ENCODE measurements around the gene PTCD1. TPM values are rescaled to one million over a fixed set of nuclear protein-coding genes. Genes with fewer than 3 reads are reported as not detected.

Gene PTCD1
- total and polyA plus RNA-seq, 5 donors from 2014 or later = 0.91 to 3.8 (median 3.2) TPM

- ATAC-seq (ENCODE audit: low read depth in 2 of 2) (peak in 1 of 2 donors; percentile 63), DNase-seq (peak in 1 of 3 donors; percentile 53)
- Mint-ChIP-seq H3K4me3 (no peak overlapping the region), H3K4me1 (peaks cover 0 to 6% (median 0%) of the 10 kb centered on the region in 4 donors), H3K27ac (no peak overlapping the region), H3K9me3 (no peaks in the 10 kb centered on the region), H3K27me3 (no peaks in the 10 kb centered on the region), H3K36me3 (peaks cover 6% of the 10 kb centered on the region)
- no peak overlapping the region for H3K4me3 ChIP-seq (ENCODE audit: low read depth, low read length)
- H3K27ac ChIP-seq (ENCODE audit: insufficient read depth, low read length, poor library complexity, severe bottlenecking) = no peak overlapping the region
- peaks cover 19% of the 10 kb centered on the region for H3K36me3 ChIP-seq (ENCODE audit: control insufficient read depth, insufficient read depth, low read length)
- H3K9me3 ChIP-seq (ENCODE audit: control insufficient read depth in 2 of 2, low read length in 2 of 2) = no peaks in the 10 kb centered on the region
- no peaks in the 10 kb centered on the region for H3K4me1 ChIP-seq (ENCODE audit: control insufficient read depth, insufficient read depth, low read length, poor library complexity, severe bottlenecking)
- H3K27me3 ChIP-seq (ENCODE audit: control insufficient read depth, insufficient read depth, low read length) = no peaks in the 10 kb centered on the region
Observed at GRCh38 chr7:99428972-99429566, 9.5 kb downstream of the PTCD1 start.

GRCh38 chr7:99424932-99425730, 13.5 kb downstream of the PTCD1 start:
- DNase-seq (no peak), ATAC-seq (ENCODE audit: low read depth in 2 of 2) (no peak)
- Mint-ChIP-seq H3K36me3 (peaks cover 5% of the 10 kb centered on the region), H3K27me3 (no peaks in the 10 kb centered on the region), H3K9me3 (no peaks in the 10 kb centered on the region), H3K4me1 (peaks cover 0 to 6% (median under 1%) of the 10 kb centered on the region in 4 donors), H3K27ac (no peak overlapping the region), H3K4me3 (no peak overlapping the region)
- Histone ChIP-seq H3K4me3 (ENCODE audit: low read depth, low read length) (no peak overlapping the region), H3K27me3 (ENCODE audit: control insufficient read depth, insufficient read depth, low read length) (no peaks in the 10 kb centered on the region), H3K36me3 (ENCODE audit: control insufficient read depth, insufficient read depth, low read length) (peaks cover 28% of the 10 kb centered on the region), H3K4me1 (ENCODE audit: control insufficient read depth, insufficient read depth, low read length, poor library complexity, severe bottlenecking) (no peaks in the 10 kb centered on the region), H3K9me3 (ENCODE audit: control insufficient read depth in 2 of 2, low read length in 2 of 2) (no peaks in the 10 kb centered on the region), H3K27ac (ENCODE audit: insufficient read depth, low read length, poor library complexity, severe bottlenecking) (no peak overlapping the region)

- DNase-seq (no peak), ATAC-seq (ENCODE audit: low read depth in 2 of 2) (no peak)
- H3K4me1 Mint-ChIP-seq = peaks cover 0 to 2% (median 0%) of the 10 kb centered on the region in 4 donors
- no peaks in the 10 kb centered on the region for H3K4me1 ChIP-seq (ENCODE audit: control insufficient read depth, insufficient read depth, low read length, poor library complexity, severe bottlenecking)
- no peaks in the 10 kb centered on the region for H3K27me3 ChIP-seq (ENCODE audit: control insufficient read depth, insufficient read depth, low read length)
- no peak overlapping the region for H3K4me3 Mint-ChIP-seq
- no peak overlapping the region for H3K27ac ChIP-seq (ENCODE audit: insufficient read depth, low read length, poor library complexity, severe bottlenecking)
- H3K36me3 ChIP-seq (ENCODE audit: control insufficient read depth, insufficient read depth, low read length) = peaks cover 52% of the 10 kb centered on the region
- H3K27me3 Mint-ChIP-seq = no peaks in the 10 kb centered on the region
- no peaks in the 10 kb centered on the region for H3K9me3 Mint-ChIP-seq
- H3K27ac Mint-ChIP-seq = no peak overlapping the region
- H3K9me3 ChIP-seq (ENCODE audit: control insufficient read depth in 2 of 2, low read length in 2 of 2) = no peaks in the 10 kb centered on the region
- H3K36me3 Mint-ChIP-seq = peaks cover 11% of the 10 kb centered on the region
- H3K4me3 ChIP-seq (ENCODE audit: low read depth, low read length) = no peak overlapping the region
Observed at GRCh38 chr7:99422625-99423024, 16.0 kb downstream of the PTCD1 start.

GRCh38 chr7:99422186-99422585, 16.4 kb downstream of the PTCD1 start:
- ATAC-seq (ENCODE audit: low read depth in 2 of 2) = no peak

DNA sequence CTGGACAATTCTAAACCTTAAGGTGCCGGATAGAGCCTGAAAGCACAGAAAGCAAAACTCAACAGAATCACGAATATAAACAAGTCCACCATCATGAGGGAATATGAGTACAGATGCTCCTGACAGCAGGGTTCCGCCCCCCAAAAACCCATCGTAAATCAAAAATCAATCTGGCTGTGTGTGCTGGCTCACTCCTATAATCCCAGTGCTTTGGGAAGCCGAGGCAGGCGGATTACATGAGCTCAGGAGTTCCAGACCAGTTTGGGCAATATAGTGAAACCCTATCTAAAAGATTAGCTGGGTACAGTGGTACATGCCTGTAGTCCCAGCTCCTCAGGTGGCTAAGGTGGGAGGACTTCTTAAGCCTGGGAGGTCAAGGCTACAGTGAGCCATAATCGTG, 17.6 kb downstream of the PTCD1 start:
- no peak for ATAC-seq (ENCODE audit: low read depth in 2 of 2)
- no peak overlapping the region for H3K27ac Mint-ChIP-seq
- peaks cover 22% of the 10 kb centered on the region for H3K36me3 Mint-ChIP-seq

More at GRCh38 chr7:99422186-99422585, 16.4 kb downstream of the PTCD1 start:
- no peak overlapping the region for H3K4me3 Mint-ChIP-seq
- no peaks in the 10 kb centered on the region for H3K27me3 Mint-ChIP-seq
- H3K4me1 ChIP-seq (ENCODE audit: control insufficient read depth, insufficient read depth, low read length, poor library complexity, severe bottlenecking) = no peaks in the 10 kb centered on the region
- no peaks in the 10 kb centered on the region for H3K27me3 ChIP-seq (ENCODE audit: control insufficient read depth, insufficient read depth, low read length)
- no peaks in the 10 kb centered on the region for H3K9me3 ChIP-seq (ENCODE audit: control insufficient read depth in 2 of 2, low read length in 2 of 2)
- H3K9me3 Mint-ChIP-seq = no peaks in the 10 kb centered on the region
- H3K36me3 ChIP-seq (ENCODE audit: control insufficient read depth, insufficient read depth, low read length) = peaks cover 57% of the 10 kb centered on the region
- no peak for DNase-seq
- peaks cover 16% of the 10 kb centered on the region for H3K36me3 Mint-ChIP-seq
- H3K4me3 ChIP-seq (ENCODE audit: low read depth, low read length) = no peak overlapping the region
- peak overlapping the region in 1 of 3 donors; percentile 79 for H3K27ac Mint-ChIP-seq
- peaks cover 0 to 2% (median 0%) of the 10 kb centered on the region in 4 donors for H3K4me1 Mint-ChIP-seq
- no peak overlapping the region for H3K27ac ChIP-seq (ENCODE audit: insufficient read depth, low read length, poor library complexity, severe bottlenecking)

GRCh38 chr7:99420213-99420612, 18.4 kb downstream of the PTCD1 start:
- DNase-seq (no peak), ATAC-seq (ENCODE audit: low read depth in 2 of 2) (no peak)
- no peak overlapping the region for H3K27ac Mint-ChIP-seq
- no peaks in the 10 kb centered on the region for H3K27me3 ChIP-seq (ENCODE audit: control insufficient read depth, insufficient read depth, low read length)
- H3K36me3 Mint-ChIP-seq = peaks cover 26% of the 10 kb centered on the region
- H3K27ac ChIP-seq (ENCODE audit: insufficient read depth, low read length, poor library complexity, severe bottlenecking) = no peak overlapping the region
- peaks cover 68% of the 10 kb centered on the region for H3K36me3 ChIP-seq (ENCODE audit: control insufficient read depth, insufficient read depth, low read length)
- H3K4me1 Mint-ChIP-seq = peaks cover 0 to 6% (median 0%) of the 10 kb centered on the region in 4 donors
- no peaks in the 10 kb centered on the region for H3K27me3 Mint-ChIP-seq
- H3K4me1 ChIP-seq (ENCODE audit: control insufficient read depth, insufficient read depth, low read length, poor library complexity, severe bottlenecking) = no peaks in the 10 kb centered on the region
- no peaks in the 10 kb centered on the region for H3K9me3 Mint-ChIP-seq
- no peak overlapping the region for H3K4me3 Mint-ChIP-seq
- no peak overlapping the region for H3K4me3 ChIP-seq (ENCODE audit: low read depth, low read length)
- no peaks in the 10 kb centered on the region for H3K9me3 ChIP-seq (ENCODE audit: control insufficient read depth in 2 of 2, low read length in 2 of 2)

More for the DNA sequence above, 17.6 kb downstream of the PTCD1 start:
- Histone ChIP-seq H3K4me1 (ENCODE audit: control insufficient read depth, insufficient read depth, low read length, poor library complexity, severe bottlenecking) (no peaks in the 10 kb centered on the region), H3K9me3 (ENCODE audit: control insufficient read depth in 2 of 2, low read length in 2 of 2) (no peaks in the 10 kb centered on the region), H3K4me3 (ENCODE audit: low read depth, low read length) (no peak overlapping the region), H3K36me3 (ENCODE audit: control insufficient read depth, insufficient read depth, low read length) (peaks cover 68% of the 10 kb centered on the region), H3K27me3 (ENCODE audit: control insufficient read depth, insufficient read depth, low read length) (no peaks in the 10 kb centered on the region), H3K27ac (ENCODE audit: insufficient read depth, low read length, poor library complexity, severe bottlenecking) (no peak overlapping the region)
- H3K4me3 Mint-ChIP-seq = no peak overlapping the region
- no peak for DNase-seq
- H3K27me3 Mint-ChIP-seq = no peaks in the 10 kb centered on the region
- peaks cover 0 to 4% (median 0%) of the 10 kb centered on the region in 4 donors for H3K4me1 Mint-ChIP-seq
- H3K9me3 Mint-ChIP-seq = no peaks in the 10 kb centered on the region

DNA sequence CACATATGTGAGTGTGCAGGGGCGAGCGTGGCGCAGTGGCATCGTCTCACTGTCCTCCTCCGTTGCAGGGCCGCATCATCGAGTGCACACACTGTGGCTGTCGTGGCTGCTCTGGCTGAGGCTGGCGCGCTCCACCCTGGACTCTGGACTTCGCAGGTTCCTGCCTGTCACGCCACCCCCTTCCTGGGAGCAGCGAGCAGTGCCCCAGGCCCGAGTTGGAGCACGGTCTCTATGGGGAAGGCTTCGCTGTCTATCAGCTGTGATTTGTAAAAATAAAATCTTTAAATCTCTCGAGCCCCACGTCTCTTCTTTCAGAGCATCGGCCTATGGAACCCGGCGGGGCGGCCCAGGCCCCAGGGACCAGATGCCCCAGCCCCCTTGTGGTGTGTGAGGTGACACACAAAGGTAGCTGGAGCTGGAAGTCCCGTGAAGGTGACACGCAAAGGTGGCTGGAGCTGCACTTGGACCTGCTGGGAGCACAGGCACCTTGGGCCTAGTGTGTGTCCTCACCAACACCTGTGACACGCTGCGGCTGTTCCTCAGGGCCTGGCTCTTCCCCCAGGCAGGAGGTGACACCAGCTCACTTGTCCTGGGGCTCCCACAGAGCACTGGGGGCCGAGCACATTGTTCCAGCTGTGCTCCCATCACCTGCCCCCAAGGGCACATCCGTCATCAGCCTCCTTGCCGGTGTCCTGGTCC, 19.1 kb downstream of the PTCD1 start:
- Histone ChIP-seq H3K27ac (ENCODE audit: insufficient read depth, low read length, poor library complexity, severe bottlenecking) (no peak overlapping the region), H3K4me1 (ENCODE audit: control insufficient read depth, insufficient read depth, low read length, poor library complexity, severe bottlenecking) (no peaks in the 10 kb centered on the region), H3K36me3 (ENCODE audit: control insufficient read depth, insufficient read depth, low read length) (peaks cover 70% of the 10 kb centered on the region), H3K9me3 (ENCODE audit: control insufficient read depth in 2 of 2, low read length in 2 of 2) (no peaks in the 10 kb centered on the region), H3K4me3 (ENCODE audit: low read depth, low read length) (no peak overlapping the region), H3K27me3 (ENCODE audit: control insufficient read depth, insufficient read depth, low read length) (no peaks in the 10 kb centered on the region)
- Mint-ChIP-seq H3K36me3 (peaks cover 31% of the 10 kb centered on the region), H3K4me1 (peaks cover 0 to 6% (median 0%) of the 10 kb centered on the region in 4 donors), H3K27me3 (no peaks in the 10 kb centered on the region), H3K9me3 (no peaks in the 10 kb centered on the region), H3K27ac (no peak overlapping the region), H3K4me3 (no peak overlapping the region)
- no peak for ATAC-seq (ENCODE audit: low read depth in 2 of 2)
- DNase-seq = no peak

Measured in CD4-positive, CD25-positive, alpha-beta regulatory T cell (primary cell).